ENCODE measurements around the gene FUT8. TPM values are rescaled to one million over a fixed set of nuclear protein-coding genes. Genes with fewer than 3 reads are reported as not detected.

The FUT8 gene
- total and polyA plus RNA-seq, 2 donors (not counting 1 experiment from before 2014, with no cell fraction given), result 13.2 to 91.8 TPM

- no peaks in the 10 kb centered on the region for H3K27me3 Mint-ChIP-seq
- Histone ChIP-seq H3K9me3 (ENCODE audit: control extremely low read depth in 1 of 3, control insufficient read depth in 2 of 3, insufficient read depth in 1 of 3, low read length in 2 of 3) (peaks cover 0 to 2% (median 0%) of the 10 kb centered on the region in 3 donors), H3K27me3 (replicated peaks in 1 of 4; ENCODE audit: control extremely low read depth in 1 of 4, control insufficient read depth in 3 of 4, insufficient read depth in 4 of 4, low read length in 3 of 4) (no peaks in the 10 kb centered on the region), H4K20me1 (ENCODE audit: control insufficient read depth, insufficient read depth, low read length, poor library complexity, severe bottlenecking) (peaks cover 2% of the 10 kb centered on the region), H3K79me2 (ENCODE audit: control insufficient read depth, insufficient read depth, low read length) (no peaks in the 10 kb centered on the region), H3K36me3 (replicated peaks in 1 of 2; ENCODE audit: control extremely low read depth in 1 of 2, control insufficient read depth in 1 of 2, extremely low read depth in 1 of 2, insufficient read depth in 2 of 2, low read length in 1 of 2) (peaks cover 2 to 24% of the 10 kb centered on the region in 2 experiments), H3K4me2 (replicated peaks; ENCODE audit: low read depth, low read length, poor library complexity, severe bottlenecking) (no peak overlapping the region), H2AFZ (ENCODE audit: insufficient read depth, low read depth, low read length, poor library complexity, severe bottlenecking) (no peak overlapping the region), H3K4me1 (ENCODE audit: control insufficient read depth in 2 of 2, insufficient read depth in 2 of 2, low read length in 2 of 2) (peaks cover 9 to 14% of the 10 kb centered on the region in 2 donors), H3K9ac (ENCODE audit: low read length) (no peak overlapping the region), H3K4me3 (ENCODE audit: control extremely low read depth in 1 of 5, extremely low read depth in 1 of 5, insufficient read depth in 1 of 5, low read depth in 2 of 5, low read length in 4 of 5) (no peak overlapping the region), H3K27ac (ENCODE audit: low read length in 2 of 2) (no peak overlapping the region)
- DNase-seq (no peak), ATAC-seq (ENCODE audit: low read depth) (no peak)
- intact Hi-C loops (cut with micrococcal nuclease), result no loop called here
- TF ChIP-seq EZH2 (IDR thresholded peaks at IDR 0.05; ENCODE audit: borderline replicate concordance, insufficient read depth, low read depth, low read length, poor library complexity, severe bottlenecking), result no peak
- TF ChIP-seq CTCF (IDR thresholded peaks at IDR 0.05), result no peak
- no peak overlapping the region for H3K4me3 Mint-ChIP-seq
- H3K9me3 Mint-ChIP-seq (ENCODE audit: insufficient read depth), result peaks cover 2% of the 10 kb centered on the region
- ChIA-PET POLR2A (no interaction called here), CTCF (interaction anchor here (1.4 kb wide), 1 partner anchor 463 kb away, joined by 3 read pairs; no protein-coding TSS in a partner anchor)
- WGBS (ENCODE audit: insufficient coverage), result 100% methylated on average over 4 of the region's 4 CpGs
- H3K27ac Mint-ChIP-seq, result no peak overlapping the region
- H3K4me1 Mint-ChIP-seq, result peaks cover 2% of the 10 kb centered on the region
These were observed 214.8 kb downstream of the FUT8 start for GRCh38 chr14:65627315-65627714.

GRCh38 chr14:65628664-65629063, 216.1 kb downstream of the FUT8 start:
- POLR2A ChIA-PET, result no interaction called here

More at GRCh38 chr14:65628664-65629063, 216.1 kb downstream of the FUT8 start:
- no peak overlapping the region for H3K9ac ChIP-seq (ENCODE audit: low read length)
- Mint-ChIP-seq H3K27me3 (no peaks in the 10 kb centered on the region), H3K27ac (no peak overlapping the region), H3K9me3 (ENCODE audit: insufficient read depth) (peaks cover 2% of the 10 kb centered on the region), H3K4me3 (no peak overlapping the region), H3K4me1 (peaks cover 2% of the 10 kb centered on the region)
- H3K36me3 ChIP-seq (replicated peaks in 1 of 2; ENCODE audit: control extremely low read depth in 1 of 2, control insufficient read depth in 1 of 2, extremely low read depth in 1 of 2, insufficient read depth in 2 of 2, low read length in 1 of 2), result peaks cover 2 to 19% of the 10 kb centered on the region in 2 experiments
- H3K4me1 ChIP-seq (ENCODE audit: control insufficient read depth in 2 of 2, insufficient read depth in 2 of 2, low read length in 2 of 2), result peaks cover 9 to 14% of the 10 kb centered on the region in 2 donors
- no peak overlapping the region for H3K4me3 ChIP-seq (ENCODE audit: control extremely low read depth in 1 of 5, extremely low read depth in 1 of 5, insufficient read depth in 1 of 5, low read depth in 2 of 5, low read length in 4 of 5)
- DNase-seq (no peak), ATAC-seq (ENCODE audit: low read depth) (no peak)
- no peaks in the 10 kb centered on the region for H3K79me2 ChIP-seq (ENCODE audit: control insufficient read depth, insufficient read depth, low read length)
- no peak overlapping the region for H2AFZ ChIP-seq (ENCODE audit: insufficient read depth, low read depth, low read length, poor library complexity, severe bottlenecking)
- no peak for TF ChIP-seq EZH2 (IDR thresholded peaks at IDR 0.05; ENCODE audit: borderline replicate concordance, insufficient read depth, low read depth, low read length, poor library complexity, severe bottlenecking)
- TF ChIP-seq CTCF (IDR thresholded peaks at IDR 0.05), result no peak
- H3K9me3 ChIP-seq (ENCODE audit: control extremely low read depth in 1 of 3, control insufficient read depth in 2 of 3, insufficient read depth in 1 of 3, low read length in 2 of 3), result peaks cover 0 to 2% (median 0%) of the 10 kb centered on the region in 3 donors
- no peaks in the 10 kb centered on the region for H4K20me1 ChIP-seq (ENCODE audit: control insufficient read depth, insufficient read depth, low read length, poor library complexity, severe bottlenecking)
- intact Hi-C loops (cut with micrococcal nuclease), result no loop called here
- H3K27ac ChIP-seq (ENCODE audit: low read length in 2 of 2), result no peak overlapping the region
- H3K27me3 ChIP-seq (replicated peaks in 1 of 4; ENCODE audit: control extremely low read depth in 1 of 4, control insufficient read depth in 3 of 4, insufficient read depth in 4 of 4, low read length in 3 of 4), result no peaks in the 10 kb centered on the region
- CTCF ChIA-PET, result interaction anchor here (1.4 kb wide), 1 partner anchor 464 kb away, joined by 3 read pairs; no protein-coding TSS in a partner anchor
- WGBS (ENCODE audit: insufficient coverage), result no CpG with 5 or more reads among the region's 1 CpG
- no peak overlapping the region for H3K4me2 ChIP-seq (replicated peaks; ENCODE audit: low read depth, low read length, poor library complexity, severe bottlenecking)
